Endodermal cell (in vitro differentiated cells): Measurements from ENCODE around the gene SLC9A3. TPM values are rescaled to one million over a fixed set of nuclear protein-coding genes. Genes with fewer than 3 reads are reported as not detected.

Experiments
- DNase-seq: peaks from one replicate; pipeline ENCODE4 v3.0.0-alpha.2; 2017
- H3K27ac ChIP-seq: 2 replicates; pipeline ENCODE4 v1.5.1; 2013; ENCODE audit warnings: mild to moderate bottlenecking, low read depth, low read length, moderate library complexity
- H3K27me3 ChIP-seq: 2 replicates; pipeline ENCODE4 v1.6.1; 2013; ENCODE audit warnings: mild to moderate bottlenecking, low read length, moderate library complexity; ENCODE audit not compliant: insufficient read depth, control insufficient read depth, poor library complexity, severe bottlenecking
- H3K36me3 ChIP-seq: 2 replicates; pipeline ENCODE4 v1.7.0; 2013; ENCODE audit warnings: mild to moderate bottlenecking, low read length, moderate library complexity; ENCODE audit not compliant: control insufficient read depth, insufficient read depth
- H3K4me1 ChIP-seq: one replicate; pipeline ENCODE4 v1.7.0; 2013; ENCODE audit warnings: low read length; ENCODE audit not compliant: control insufficient read depth, insufficient read depth
- H3K4me3 ChIP-seq: 2 replicates; pipeline ENCODE4 v1.5.1; 2013; ENCODE audit warnings: mild to moderate bottlenecking, low read length, moderate library complexity
- H3K9ac ChIP-seq: 2 replicates; pipeline ENCODE4 v1.6.1; 2013; ENCODE audit warnings: mild to moderate bottlenecking, low read length, moderate library complexity; ENCODE audit not compliant: poor library complexity, severe bottlenecking; ENCODE audit errors: extremely low read depth
- H3K9me3 ChIP-seq: 2 replicates; pipeline ENCODE4 v1.6.1; 2013; ENCODE audit warnings: mild to moderate bottlenecking, low read length, moderate library complexity; ENCODE audit not compliant: control insufficient read depth
- H3K27ac Mint-ChIP-seq: 2 replicates; pipeline ENCODE4 v1.8.0; 2020; ENCODE audit warnings: mixed read lengths
- H3K27me3 Mint-ChIP-seq: 2 replicates; pipeline ENCODE4 v1.8.0; 2021; ENCODE audit warnings: mild to moderate bottlenecking, mixed read lengths; ENCODE audit not compliant: insufficient read depth
- H3K36me3 Mint-ChIP-seq: 2 replicates; pipeline ENCODE4 v1.8.0; 2020; ENCODE audit warnings: low read depth, mixed read lengths
- H3K4me1 Mint-ChIP-seq: 2 replicates; pipeline ENCODE4 v1.8.0; 2020; ENCODE audit warnings: mixed read lengths
- H3K4me3 Mint-ChIP-seq: 2 replicates; pipeline ENCODE4 v1.8.0; 2020; ENCODE audit warnings: mild to moderate bottlenecking, moderate library complexity, mixed read lengths
- H3K9me3 Mint-ChIP-seq: 2 replicates; pipeline ENCODE4 v1.8.0; 2020; ENCODE audit warnings: mild to moderate bottlenecking, mixed read lengths
- CTCF ChIP-seq: fragments of 200-600 bp; sonication (generic); conservative IDR thresholded peaks from 2 replicates; pipeline ENCODE4 v1.5.0; 2021; ENCODE audit warnings: antibody characterized with exemption, mild to moderate bottlenecking
- WGBS, 2 experiments: methylation state at CpG; one replicate each; pipeline versions ENCODE4 v1.1.5 to v1.1.7; 2013; ENCODE audit warnings: missing lambda C conversion rate in 2 of 2, mixed read lengths in 1 of 2; ENCODE audit not compliant: insufficient coverage in 1 of 2, insufficient read length in 1 of 2; 5-methylcytosine and 5-hydroxymethylcytosine counted together
- total RNA-seq, 2 donors: library from RNA; stranded (reverse); fragmentation: NEBNext Ultra II Directional in 1 of 2; extraction: Animal tissue kit (Norgen Biotek cat#: 25700) in 1 of 2; gene quantifications; 2 replicates in 1 of 2; 3 replicates in 1 of 2; pipeline ENCODE4 v1.2.1, GENCODE V29; 2021

The SLC9A3 gene
- total RNA-seq, 2 donors from 2014 or later, result 1.3 to 1.5 TPM

GRCh38 chr5:483011-483410 lies 41.2 kb downstream of the SLC9A3 start:
- no peak overlapping the region for H3K9ac ChIP-seq
- Mint-ChIP-seq H3K4me3 (no peak overlapping the region), H3K9me3 (no peaks in the 10 kb centered on the region), H3K27me3 (no peaks in the 10 kb centered on the region), H3K4me1 (peaks cover 3% of the 10 kb centered on the region), H3K27ac (no peak overlapping the region), H3K36me3 (no peaks in the 10 kb centered on the region)
- TF ChIP-seq CTCF, result no peak
- no peaks in the 10 kb centered on the region for H3K36me3 ChIP-seq
- H3K27ac ChIP-seq, result no peak overlapping the region
- 91 to 95% methylated on average over 23 to 26 of the region's 26 CpGs for WGBS, 2 experiments
- DNase-seq, result no peak
- H3K4me3 ChIP-seq, result no peak overlapping the region
- no peaks in the 10 kb centered on the region for H3K27me3 ChIP-seq
- H3K9me3 ChIP-seq, result no peaks in the 10 kb centered on the region
- no peaks in the 10 kb centered on the region for H3K4me1 ChIP-seq

- H3K27me3 Mint-ChIP-seq, result no peaks in the 10 kb centered on the region
- Histone ChIP-seq H3K27ac (no peak overlapping the region), H3K9ac (no peak overlapping the region), H3K36me3 (no peaks in the 10 kb centered on the region), H3K9me3 (no peaks in the 10 kb centered on the region), H3K27me3 (no peaks in the 10 kb centered on the region), H3K4me3 (no peak overlapping the region), H3K4me1 (no peaks in the 10 kb centered on the region)
- no peak for DNase-seq
- peaks cover 3% of the 10 kb centered on the region for H3K4me1 Mint-ChIP-seq
- TF ChIP-seq CTCF, result no peak
- WGBS, 2 experiments, result 94 to 96% methylated on average over 22 to 27 of the region's 27 CpGs
- no peaks in the 10 kb centered on the region for H3K9me3 Mint-ChIP-seq
- no peak overlapping the region for H3K27ac Mint-ChIP-seq
- H3K4me3 Mint-ChIP-seq, result no peak overlapping the region
- no peaks in the 10 kb centered on the region for H3K36me3 Mint-ChIP-seq
Observed at GRCh38 chr5:482506-482905, 41.7 kb downstream of the SLC9A3 start.

- H3K4me1 ChIP-seq, result no peaks in the 10 kb centered on the region
- no peak overlapping the region for H3K9ac ChIP-seq
- no peak overlapping the region for H3K4me3 ChIP-seq
- no peaks in the 10 kb centered on the region for H3K27me3 ChIP-seq
- peaks cover 2% of the 10 kb centered on the region for H3K27me3 Mint-ChIP-seq
- WGBS, 2 experiments, result 85 to 94% methylated on average over 7 to 21 of the region's 24 CpGs
- TF ChIP-seq CTCF, result no peak
- H3K9me3 ChIP-seq, result no peaks in the 10 kb centered on the region
- H3K4me1 Mint-ChIP-seq, result peaks cover 3% of the 10 kb centered on the region
- no peak overlapping the region for H3K4me3 Mint-ChIP-seq
- no peaks in the 10 kb centered on the region for H3K9me3 Mint-ChIP-seq
- H3K27ac Mint-ChIP-seq, result no peak overlapping the region
- H3K27ac ChIP-seq, result no peak overlapping the region
- H3K36me3 ChIP-seq, result no peaks in the 10 kb centered on the region
- no peak for DNase-seq
- H3K36me3 Mint-ChIP-seq, result no peaks in the 10 kb centered on the region
Observed at GRCh38 chr5:482021-482420, 42.2 kb downstream of the SLC9A3 start.
